B cell (primary cell): ENCODE results near the gene PPP2R2D. TPM values are rescaled to one million over a fixed set of nuclear protein-coding genes. Genes with fewer than 3 reads are reported as not detected.

Source experiments
- ATAC-seq: fragments of 200-7000 bp; cut with Tn5 transposase; one replicate; pipeline ENCODE4 v1.10.0; 2021; ENCODE audit warnings: low read depth, mild to moderate bottlenecking, moderate number of reproducible peaks, moderate library complexity
- CTCF ChIA-PET: fragments of 350-600 bp; sonication (Branson Sonifier 250); formaldehyde crosslinking; loops from one replicate; lab custom pipeline; 2021; ENCODE audit warnings: antibody characterized with exemption, inconsistent platforms; lab: Charles Lee
- POLR2A ChIA-PET: fragments of 350-600 bp; sonication (Branson Sonifier 250); formaldehyde crosslinking; loops from one replicate; lab custom pipeline; 2021; ENCODE audit warnings: antibody characterized with exemption; lab: Charles Lee
- DNase-seq: peaks from one replicate; pipeline ENCODE4 v3.0.0; 2013
- H2AFZ ChIP-seq: 2 replicates; pipeline ENCODE4 v1.6.1; 2012; ENCODE audit warnings: mild to moderate bottlenecking, low read depth, low read length; ENCODE audit not compliant: insufficient read depth, poor library complexity, severe bottlenecking
- H3K27ac ChIP-seq, 2 donors: 1 replicate in 1 of 2; 2 replicates in 1 of 2; pipeline ENCODE4 v1.5.1; 2012 to 2013; ENCODE audit warnings: low read length in 2 of 2, mild to moderate bottlenecking in 2 of 2, moderate library complexity in 1 of 2
- H3K27me3 ChIP-seq, 4 experiments: fragments of 200-600 bp in 1 of 4; sonication (generic) in 1 of 4; replicated peaks in 1 of 4; 1 replicate in 2 of 4; 2 replicates in 2 of 4; pipeline versions ENCODE4 v1.6.1 to v1.7.0; 2013 to 2016; ENCODE audit warnings: low read length in 3 of 4, mild to moderate bottlenecking in 2 of 4, mixed read lengths in 1 of 4, moderate library complexity in 1 of 4; ENCODE audit not compliant: insufficient read depth in 4 of 4, control insufficient read depth in 3 of 4; ENCODE audit errors: control extremely low read depth in 1 of 4
- H3K36me3 ChIP-seq, 2 experiments: replicated peaks in 1 of 2; 1 replicate in 1 of 2; 2 replicates in 1 of 2; pipeline versions ENCODE4 v1.6.1 to v1.7.1; 2013; ENCODE audit warnings: low read length in 1 of 2; ENCODE audit not compliant: insufficient read depth in 2 of 2, control insufficient read depth in 1 of 2; ENCODE audit errors: control extremely low read depth in 1 of 2, extremely low read depth in 1 of 2
- H3K4me1 ChIP-seq, 2 donors: fragments of 200-600 bp in 1 of 2; sonication (generic) in 1 of 2; 1 replicate in 1 of 2; 2 replicates in 1 of 2; pipeline versions ENCODE4 v1.5.1 to v1.6.1; 2013 to 2017; ENCODE audit warnings: low read length in 2 of 2; ENCODE audit not compliant: control insufficient read depth in 2 of 2, insufficient read depth in 2 of 2
- H3K4me2 ChIP-seq: replicated peaks from 2 replicates; pipeline ENCODE3; 2012; ENCODE audit warnings: mild to moderate bottlenecking, low read depth, low read length; ENCODE audit not compliant: poor library complexity, severe bottlenecking
- H3K4me3 ChIP-seq, 5 experiments: fragments of 200-600 bp in 1 of 5; sonication (generic) in 1 of 5; 1 replicate in 3 of 5; 2 replicates in 2 of 5; pipeline versions ENCODE4 v1.5.1 to v1.7.0; 2011 to 2016; ENCODE audit warnings: low read length in 4 of 5, mild to moderate bottlenecking in 4 of 5, low read depth in 2 of 5, control low read depth in 1 of 5, moderate library complexity in 1 of 5; ENCODE audit not compliant: insufficient read depth in 1 of 5; ENCODE audit errors: control extremely low read depth in 1 of 5, extremely low read depth in 1 of 5
- H3K79me2 ChIP-seq: fragments of 200-600 bp; sonication (generic); one replicate; pipeline ENCODE4 v1.6.0; 2016; ENCODE audit warnings: low read length; ENCODE audit not compliant: control insufficient read depth, insufficient read depth
- H3K9ac ChIP-seq: fragments of 200-600 bp; sonication (generic); 2 replicates; pipeline ENCODE4 v1.6.1; 2017; ENCODE audit warnings: mild to moderate bottlenecking, low read length, moderate library complexity
- H3K9me3 ChIP-seq, 3 donors: one replicate each; pipeline versions ENCODE4 v1.6.1 to v1.7.1; 2013; ENCODE audit warnings: low read length in 2 of 3; ENCODE audit not compliant: control insufficient read depth in 2 of 3, insufficient read depth in 1 of 3; ENCODE audit errors: control extremely low read depth in 1 of 3
- H4K20me1 ChIP-seq: 2 replicates; pipeline ENCODE4 v1.6.0; 2012; ENCODE audit warnings: mild to moderate bottlenecking, low read length; ENCODE audit not compliant: insufficient read depth, control insufficient read depth, poor library complexity, severe bottlenecking
- H3K27ac Mint-ChIP-seq: one replicate; pipeline ENCODE4 v1.8.0; 2021; ENCODE audit warnings: mixed read lengths
- H3K27me3 Mint-ChIP-seq: one replicate; pipeline ENCODE4 v1.8.0; 2021; ENCODE audit warnings: mixed read lengths
- H3K4me1 Mint-ChIP-seq: one replicate; pipeline ENCODE4 v1.8.0; 2021; ENCODE audit warnings: mixed read lengths
- H3K4me3 Mint-ChIP-seq: one replicate; pipeline ENCODE4 v1.8.0; 2021; ENCODE audit warnings: mixed read lengths
- H3K9me3 Mint-ChIP-seq: one replicate; pipeline ENCODE4 v1.8.0; 2022; ENCODE audit warnings: mixed read lengths; ENCODE audit not compliant: insufficient read depth
- EZH2 ChIP-seq: IDR thresholded peaks from 2 replicates; pipeline ENCODE4 v1.6.1; 2012; ENCODE audit warnings: borderline replicate concordance, low read depth, mild to moderate bottlenecking, moderate library complexity, low read length; ENCODE audit not compliant: insufficient read depth, poor library complexity, severe bottlenecking
- WGBS: methylation state at CpG from one replicate; pipeline ENCODE4 v1.1.5; 2013; ENCODE audit warnings: missing lambda C conversion rate; ENCODE audit not compliant: insufficient coverage; 5-methylcytosine and 5-hydroxymethylcytosine counted together
- intact Hi-C: fragments of 100-400 bp; cut with micrococcal nuclease; formaldehyde crosslinking; loops from one replicate; pipeline ENCODE4 v1.10.0; 2022
- polyA plus RNA-seq: library from polyadenylated mRNA; depleted of rRNA; stranded (reverse); fragments of >200 nt; gene quantifications from 2 replicates; pipeline ENCODE4 v1.2.3, GENCODE V29; 2012
- total RNA-seq, 2 donors: library from RNA; stranded (reverse); fragments of 120-200 nt in 1 of 2; gene quantifications; 1 replicate in 1 of 2; 2 replicates in 1 of 2; pipeline versions ENCODE4 v1.2.3 to v1.2.4, GENCODE V29; 2013 to 2022
- TF ChIP-seq, protein P1 (sequence below): fragments of 200-600 bp; IDR thresholded peaks from one replicate; pipeline ENCODE4 v1.8.0; 2022; ENCODE audit warnings: antibody characterized with exemption, mild to moderate bottlenecking

Gene PPP2R2D
- total and polyA plus RNA-seq, 2 donors (not counting 1 experiment from before 2014, with no cell fraction given) = 25.8 to 45.6 TPM

GRCh38 chr10:131930586-131931330, 29.9 kb downstream of the PPP2R2D start:
- Histone ChIP-seq H2AFZ (no peak overlapping the region), H3K36me3 (peaks cover 0 to 18% of the 10 kb centered on the region in 2 experiments), H3K27ac (no peak overlapping the region), H3K4me3 (no peak overlapping the region), H3K9ac (no peak overlapping the region), H3K9me3 (peaks cover 0 to 12% (median 0%) of the 10 kb centered on the region in 3 donors), H3K4me1 (peaks cover 19 to 24% of the 10 kb centered on the region in 2 donors), H3K79me2 (peaks cover 88% of the 10 kb centered on the region), H4K20me1 (peaks cover 91% of the 10 kb centered on the region), H3K27me3 (no peaks in the 10 kb centered on the region), H3K4me2 (no peak overlapping the region)
- Mint-ChIP-seq H3K27ac (peak overlapping the region; percentile 6), H3K4me1 (peaks cover 54% of the 10 kb centered on the region), H3K4me3 (no peak overlapping the region), H3K27me3 (no peaks in the 10 kb centered on the region), H3K9me3 (no peaks in the 10 kb centered on the region)
- intact Hi-C loops = no loop called here
- DNase-seq (no peak), ATAC-seq (no peak)
- ChIA-PET CTCF (no interaction called here), POLR2A (no interaction called here)
- no peak for TF ChIP-seq EZH2
- TF ChIP-seq, protein P1, sequence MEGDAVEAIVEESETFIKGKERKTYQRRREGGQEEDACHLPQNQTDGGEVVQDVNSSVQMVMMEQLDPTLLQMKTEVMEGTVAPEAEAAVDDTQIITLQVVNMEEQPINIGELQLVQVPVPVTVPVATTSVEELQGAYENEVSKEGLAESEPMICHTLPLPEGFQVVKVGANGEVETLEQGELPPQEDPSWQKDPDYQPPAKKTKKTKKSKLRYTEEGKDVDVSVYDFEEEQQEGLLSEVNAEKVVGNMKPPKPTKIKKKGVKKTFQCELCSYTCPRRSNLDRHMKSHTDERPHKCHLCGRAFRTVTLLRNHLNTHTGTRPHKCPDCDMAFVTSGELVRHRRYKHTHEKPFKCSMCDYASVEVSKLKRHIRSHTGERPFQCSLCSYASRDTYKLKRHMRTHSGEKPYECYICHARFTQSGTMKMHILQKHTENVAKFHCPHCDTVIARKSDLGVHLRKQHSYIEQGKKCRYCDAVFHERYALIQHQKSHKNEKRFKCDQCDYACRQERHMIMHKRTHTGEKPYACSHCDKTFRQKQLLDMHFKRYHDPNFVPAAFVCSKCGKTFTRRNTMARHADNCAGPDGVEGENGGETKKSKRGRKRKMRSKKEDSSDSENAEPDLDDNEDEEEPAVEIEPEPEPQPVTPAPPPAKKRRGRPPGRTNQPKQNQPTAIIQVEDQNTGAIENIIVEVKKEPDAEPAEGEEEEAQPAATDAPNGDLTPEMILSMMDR = no peak
- 95% methylated on average over 11 of the region's 16 CpGs for WGBS

DNA sequence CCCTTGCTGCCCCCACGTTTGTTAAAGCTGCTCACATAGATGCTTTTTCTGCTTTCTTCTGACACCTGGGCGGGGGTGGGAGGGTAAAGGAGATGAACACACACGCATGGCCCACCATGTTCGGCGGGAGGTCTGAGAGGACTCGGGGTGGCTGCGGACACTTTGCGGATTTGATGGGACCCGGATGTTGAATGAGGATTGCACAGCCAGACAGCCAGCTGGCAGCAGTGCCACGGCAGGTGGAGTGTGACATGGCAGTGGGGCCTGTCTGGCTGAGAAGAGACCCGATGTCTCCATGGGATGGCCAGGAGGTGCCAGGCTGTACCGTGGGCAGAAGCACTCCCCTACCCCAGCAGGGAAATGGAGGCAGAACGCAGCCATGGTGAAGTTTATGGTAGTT, 31.2 kb downstream of the PPP2R2D start:
- H3K4me3 Mint-ChIP-seq = no peak overlapping the region
- no peaks in the 10 kb centered on the region for H3K27me3 Mint-ChIP-seq
- peaks cover 80% of the 10 kb centered on the region for H3K79me2 ChIP-seq
- no peak overlapping the region for H3K4me3 ChIP-seq
- ATAC-seq = no peak
- no peak overlapping the region for H3K4me2 ChIP-seq
- H3K9me3 ChIP-seq = no peaks in the 10 kb centered on the region
- H3K27ac Mint-ChIP-seq = no peak overlapping the region
- no peak overlapping the region for H3K27ac ChIP-seq
- H4K20me1 ChIP-seq = peaks cover 82% of the 10 kb centered on the region
- no peaks in the 10 kb centered on the region for H3K9me3 Mint-ChIP-seq
- H3K4me1 Mint-ChIP-seq = peaks cover 49% of the 10 kb centered on the region
- H3K27me3 ChIP-seq = no peaks in the 10 kb centered on the region
- H3K9ac ChIP-seq = no peak overlapping the region
- H3K4me1 ChIP-seq = peaks cover 19 to 24% of the 10 kb centered on the region in 2 donors
- 97% methylated on average over 11 of the region's 13 CpGs for WGBS
- ChIA-PET CTCF (interaction anchor here (0.7 kb wide), 1 partner anchor 19 kb away, joined by 3 read pairs; no protein-coding TSS in a partner anchor), POLR2A (no interaction called here)
- H2AFZ ChIP-seq = no peak overlapping the region
- TF ChIP-seq EZH2 = no peak
- TF ChIP-seq, protein P1 = no peak
- H3K36me3 ChIP-seq = peaks cover 0 to 21% of the 10 kb centered on the region in 2 experiments
- DNase-seq = no peak
- intact Hi-C loops = no loop called here
